KMS-11 (cell line): ENCODE data around the gene CAMKMT.

Source experiments
- H2AFZ ChIP-seq: fragments of 200-600 bp; sonication (generic); 2 replicates; pipeline ENCODE4 v1.6.1; 2016; ENCODE audit warnings: antibody characterized with exemption, mixed run types, low read depth
- H3K27ac ChIP-seq: fragments of 200-600 bp; sonication (generic); 2 replicates; pipeline ENCODE4 v1.6.1; 2016; ENCODE audit warnings: mild to moderate bottlenecking, mixed run types
- H3K27me3 ChIP-seq: fragments of 200-600 bp; sonication (generic); 2 replicates; pipeline ENCODE4 v1.6.1; 2017; ENCODE audit warnings: mild to moderate bottlenecking, low read depth, mixed run types, moderate library complexity; ENCODE audit not compliant: insufficient read depth
- H3K36me3 ChIP-seq: fragments of 200-600 bp; sonication (generic); 2 replicates; pipeline ENCODE4 v1.6.1; 2017; ENCODE audit warnings: mild to moderate bottlenecking, mixed run types; ENCODE audit not compliant: insufficient read depth
- H3K4me1 ChIP-seq: fragments of 200-600 bp; sonication (generic); 2 replicates; pipeline ENCODE4 v1.6.1; 2016; ENCODE audit warnings: mild to moderate bottlenecking, low read depth, mixed run types; ENCODE audit not compliant: poor library complexity, severe bottlenecking
- H3K4me2 ChIP-seq: fragments of 200-600 bp; sonication (generic); 2 replicates; pipeline ENCODE4 v1.7.0; 2016; ENCODE audit warnings: mild to moderate bottlenecking, mixed run types
- H3K4me3 ChIP-seq: fragments of 200-600 bp; sonication (generic); IDR thresholded peaks from 2 replicates; pipeline ENCODE4 v1.6.1; 2017; ENCODE audit warnings: low read depth, low read length, mixed read lengths; ENCODE audit not compliant: insufficient read depth
- H3K79me2 ChIP-seq: fragments of 200-600 bp; sonication (generic); 2 replicates; pipeline ENCODE4 v1.6.1; 2016; ENCODE audit warnings: low read depth, mixed run types; ENCODE audit not compliant: insufficient read depth
- H3K9ac ChIP-seq: fragments of 200-600 bp; sonication (generic); 2 replicates; pipeline ENCODE4 v1.6.1; 2016; ENCODE audit warnings: mild to moderate bottlenecking, mixed run types
- H4K20me1 ChIP-seq: fragments of 200-600 bp; sonication (generic); 2 replicates; pipeline ENCODE4 v1.6.1; 2016; ENCODE audit warnings: mild to moderate bottlenecking, mixed run types; ENCODE audit not compliant: insufficient read depth
- TF ChIP-seq, protein P1 (sequence below): fragments of 200-600 bp; sonication (generic); conservative IDR thresholded peaks from 2 replicates; pipeline ENCODE4 v1.6.1; 2017; ENCODE audit warnings: low read depth, mild to moderate bottlenecking, antibody characterized with exemption, low read length, moderate library complexity, mixed read lengths

The CAMKMT gene

GRCh38 chr2:44799754-44800153, 438.0 kb downstream of the CAMKMT start:
- Histone ChIP-seq H3K36me3 (no peaks in the 10 kb centered on the region), H2AFZ (no peak overlapping the region), H3K79me2 (no peaks in the 10 kb centered on the region), H3K27me3 (no peaks in the 10 kb centered on the region), H3K4me2 (no peak overlapping the region), H3K9ac (no peak overlapping the region), H3K27ac (no peak overlapping the region), H4K20me1 (no peaks in the 10 kb centered on the region), H3K4me1 (no peaks in the 10 kb centered on the region), H3K4me3 (no peak overlapping the region)
- TF ChIP-seq, protein P1, sequence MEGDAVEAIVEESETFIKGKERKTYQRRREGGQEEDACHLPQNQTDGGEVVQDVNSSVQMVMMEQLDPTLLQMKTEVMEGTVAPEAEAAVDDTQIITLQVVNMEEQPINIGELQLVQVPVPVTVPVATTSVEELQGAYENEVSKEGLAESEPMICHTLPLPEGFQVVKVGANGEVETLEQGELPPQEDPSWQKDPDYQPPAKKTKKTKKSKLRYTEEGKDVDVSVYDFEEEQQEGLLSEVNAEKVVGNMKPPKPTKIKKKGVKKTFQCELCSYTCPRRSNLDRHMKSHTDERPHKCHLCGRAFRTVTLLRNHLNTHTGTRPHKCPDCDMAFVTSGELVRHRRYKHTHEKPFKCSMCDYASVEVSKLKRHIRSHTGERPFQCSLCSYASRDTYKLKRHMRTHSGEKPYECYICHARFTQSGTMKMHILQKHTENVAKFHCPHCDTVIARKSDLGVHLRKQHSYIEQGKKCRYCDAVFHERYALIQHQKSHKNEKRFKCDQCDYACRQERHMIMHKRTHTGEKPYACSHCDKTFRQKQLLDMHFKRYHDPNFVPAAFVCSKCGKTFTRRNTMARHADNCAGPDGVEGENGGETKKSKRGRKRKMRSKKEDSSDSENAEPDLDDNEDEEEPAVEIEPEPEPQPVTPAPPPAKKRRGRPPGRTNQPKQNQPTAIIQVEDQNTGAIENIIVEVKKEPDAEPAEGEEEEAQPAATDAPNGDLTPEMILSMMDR = no peak

GRCh38 chr2:44801289-44801840, 439.6 kb downstream of the CAMKMT start:
- H3K9ac ChIP-seq = no peak overlapping the region
- H2AFZ ChIP-seq = no peak overlapping the region
- H3K4me2 ChIP-seq = no peak overlapping the region
- TF ChIP-seq, protein P1 = no peak
- no peaks in the 10 kb centered on the region for H4K20me1 ChIP-seq
- no peak overlapping the region for H3K27ac ChIP-seq
- H3K4me1 ChIP-seq = no peaks in the 10 kb centered on the region
- H3K27me3 ChIP-seq = no peaks in the 10 kb centered on the region
- H3K79me2 ChIP-seq = no peaks in the 10 kb centered on the region
- H3K36me3 ChIP-seq = no peaks in the 10 kb centered on the region
- H3K4me3 ChIP-seq = no peak overlapping the region

DNA sequence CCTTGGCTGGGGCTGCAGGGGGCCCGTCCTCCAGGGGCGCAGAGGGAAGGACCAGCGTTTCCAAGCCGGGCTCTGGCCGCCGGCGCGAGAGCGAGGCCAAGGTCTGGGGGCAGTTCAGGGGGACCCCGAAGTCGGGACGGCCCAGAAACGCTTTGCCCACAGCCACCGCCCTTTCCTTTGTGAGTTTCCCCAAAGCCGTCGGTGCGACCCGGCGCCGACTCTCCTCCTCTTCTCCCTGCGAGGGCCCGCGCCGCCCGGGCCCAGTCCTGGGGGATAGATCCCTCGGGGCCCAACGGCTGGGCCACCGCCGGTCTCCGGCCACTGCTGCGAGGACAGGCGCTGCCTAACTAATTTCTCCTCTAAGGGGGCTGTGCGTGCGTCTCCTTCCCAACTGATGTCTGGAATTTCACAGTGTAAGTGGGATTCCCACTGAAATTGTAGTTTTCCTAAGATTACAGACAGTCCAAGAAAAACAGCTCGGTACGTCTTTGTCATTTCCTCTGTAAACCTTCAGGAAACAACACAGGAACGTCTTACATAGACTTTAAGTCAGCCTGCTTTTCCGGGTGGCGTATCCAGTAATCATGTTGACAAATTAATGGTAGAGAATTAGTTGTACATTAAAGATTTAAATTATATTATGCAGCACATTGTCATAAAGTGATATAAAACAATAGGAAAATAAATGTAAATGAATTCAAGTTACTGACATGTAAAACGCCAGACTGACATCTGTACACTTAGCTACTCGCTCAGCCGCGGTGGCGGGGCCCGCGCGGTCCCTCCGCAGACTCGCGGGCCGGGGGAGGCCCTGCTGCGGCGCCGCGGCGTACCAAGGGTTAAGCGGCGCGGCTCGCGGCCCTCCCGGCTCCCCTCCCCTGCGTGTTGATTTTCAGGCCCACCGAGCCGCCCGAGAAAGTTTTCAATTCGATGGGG, 440.4 kb downstream of the CAMKMT start:
- no peaks in the 10 kb centered on the region for H3K27me3 ChIP-seq
- TF ChIP-seq, protein P1 = no peak

DNA sequence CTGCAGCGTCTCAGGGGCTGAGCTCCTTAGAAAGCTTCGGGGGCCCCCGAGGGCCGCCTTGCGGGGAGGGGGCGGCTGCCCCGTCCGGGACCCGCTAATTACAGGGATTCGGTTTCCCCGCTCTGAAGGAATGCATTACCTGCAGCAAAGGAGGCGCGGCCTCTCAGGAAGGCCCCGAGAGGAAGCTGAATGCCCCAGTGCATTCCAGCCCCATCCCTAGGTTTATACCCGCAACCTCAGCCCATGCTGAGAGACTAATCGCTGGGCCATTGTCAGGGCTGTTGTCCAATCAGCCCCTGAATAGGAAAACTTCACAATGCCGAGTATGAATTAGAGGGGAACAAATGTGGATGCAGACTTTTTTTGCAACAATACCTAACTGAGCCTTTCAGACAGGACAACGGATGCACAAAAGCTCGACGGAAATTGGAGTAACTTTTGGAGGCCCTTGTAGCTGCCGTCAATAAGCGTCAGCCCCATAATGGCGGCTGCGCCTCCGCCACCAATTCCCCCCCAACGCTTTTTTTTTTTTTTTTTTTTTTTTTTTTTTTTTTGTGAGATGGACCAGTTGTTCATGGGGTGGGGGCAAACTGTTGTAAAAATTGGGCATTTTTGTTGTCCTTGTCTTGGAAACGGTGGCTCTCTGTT, 441.2 kb downstream of the CAMKMT start:
- no peaks in the 10 kb centered on the region for H3K79me2 ChIP-seq
- no peaks in the 10 kb centered on the region for H4K20me1 ChIP-seq
- H3K36me3 ChIP-seq = no peaks in the 10 kb centered on the region
- no peak overlapping the region for H2AFZ ChIP-seq
- H3K27ac ChIP-seq = no peak overlapping the region
- H3K4me2 ChIP-seq = no peak overlapping the region
- TF ChIP-seq, protein P1 = no peak
- H3K9ac ChIP-seq = no peak overlapping the region
- H3K4me1 ChIP-seq = no peaks in the 10 kb centered on the region
- H3K4me3 ChIP-seq = no peak overlapping the region
- H3K27me3 ChIP-seq = no peaks in the 10 kb centered on the region

More for the DNA sequence above, 440.4 kb downstream of the CAMKMT start:
- H3K4me3 ChIP-seq = no peak overlapping the region
- no peaks in the 10 kb centered on the region for H3K4me1 ChIP-seq
- H3K36me3 ChIP-seq = no peaks in the 10 kb centered on the region
- no peaks in the 10 kb centered on the region for H3K79me2 ChIP-seq
- H4K20me1 ChIP-seq = no peaks in the 10 kb centered on the region
- H3K9ac ChIP-seq = no peak overlapping the region
- H3K4me2 ChIP-seq = no peak overlapping the region
- no peak overlapping the region for H3K27ac ChIP-seq
- H2AFZ ChIP-seq = no peak overlapping the region
